NCI-H128 (cell line): ENCODE results near the gene TYRP1.

ENCODE experiments used
- DNase-seq: peaks from one replicate; lab custom pipeline; 2025; ENCODE audit not compliant: unreplicated experiment; lab: John Stamatoyannopoulos, UW

The TYRP1 gene

DNA sequence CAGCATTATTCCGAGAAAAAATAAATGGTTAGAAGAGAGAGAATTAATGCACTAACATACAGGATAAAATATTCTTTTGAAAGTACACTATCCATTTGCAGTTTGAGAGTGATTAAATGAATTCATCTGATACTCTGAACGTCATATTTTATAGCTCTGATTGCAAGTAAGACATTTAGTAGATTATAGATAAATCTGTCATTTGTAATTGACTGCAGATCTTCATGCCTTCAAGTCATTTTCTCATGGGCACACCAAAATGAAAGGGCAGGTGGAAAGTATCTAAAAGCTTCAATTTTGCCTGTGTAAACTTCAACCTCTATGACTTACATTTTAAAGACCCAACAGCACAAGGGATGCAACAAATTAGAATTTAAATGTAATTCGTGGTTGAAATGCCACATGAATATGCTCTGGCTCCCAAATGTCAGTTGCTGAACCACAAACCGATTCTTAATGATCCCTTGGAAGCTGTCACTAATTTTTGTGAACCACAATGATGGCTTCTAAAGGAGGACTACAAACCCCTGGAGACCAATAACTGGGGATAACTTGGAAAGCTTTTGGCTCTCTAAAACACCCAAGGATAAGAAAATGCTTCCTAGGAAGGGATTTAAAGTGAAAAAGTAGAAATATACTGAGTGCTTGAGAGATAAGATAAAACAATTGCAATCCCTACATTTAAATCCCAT is 3.9 kb downstream of the TYRP1 start:
- no peak for DNase-seq

DNA sequence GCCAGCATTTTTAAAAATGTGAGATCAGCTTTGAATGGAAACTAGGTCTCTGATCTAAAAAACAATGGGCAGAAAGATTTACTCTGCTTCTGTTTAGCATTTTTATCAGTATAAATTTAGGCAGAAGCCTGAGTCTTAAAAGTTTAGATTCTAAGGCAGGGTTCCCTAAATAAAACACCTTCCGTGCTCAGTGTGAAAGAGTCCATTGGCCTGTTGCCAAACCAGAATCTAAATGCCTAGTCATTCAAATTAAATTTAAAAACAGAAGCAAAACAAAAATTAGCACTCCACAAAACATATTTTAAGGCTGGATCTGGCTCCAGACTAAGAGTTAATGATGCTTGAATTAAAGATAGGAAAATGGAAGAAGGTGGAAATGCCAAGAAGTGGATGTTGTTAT is 4.5 kb downstream of the TYRP1 start:
- DNase-seq: no peak

DNA sequence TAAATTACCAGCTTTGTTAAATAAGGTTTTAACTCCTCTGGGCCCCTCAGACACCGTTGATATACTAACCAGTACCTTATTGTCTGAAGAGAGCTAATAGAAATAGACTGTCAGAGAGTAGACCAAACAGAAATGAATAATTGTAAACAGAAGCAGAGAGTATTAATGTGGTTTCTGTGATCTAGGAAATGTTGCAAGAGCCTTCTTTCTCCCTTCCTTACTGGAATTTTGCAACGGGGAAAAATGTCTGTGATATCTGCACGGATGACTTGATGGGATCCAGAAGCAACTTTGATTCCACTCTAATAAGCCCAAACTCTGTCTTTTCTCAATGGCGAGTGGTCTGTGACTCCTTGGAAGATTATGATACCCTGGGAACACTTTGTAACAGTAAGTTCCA is 5.1 kb downstream of the TYRP1 start:
- DNase-seq: no peak

DNA sequence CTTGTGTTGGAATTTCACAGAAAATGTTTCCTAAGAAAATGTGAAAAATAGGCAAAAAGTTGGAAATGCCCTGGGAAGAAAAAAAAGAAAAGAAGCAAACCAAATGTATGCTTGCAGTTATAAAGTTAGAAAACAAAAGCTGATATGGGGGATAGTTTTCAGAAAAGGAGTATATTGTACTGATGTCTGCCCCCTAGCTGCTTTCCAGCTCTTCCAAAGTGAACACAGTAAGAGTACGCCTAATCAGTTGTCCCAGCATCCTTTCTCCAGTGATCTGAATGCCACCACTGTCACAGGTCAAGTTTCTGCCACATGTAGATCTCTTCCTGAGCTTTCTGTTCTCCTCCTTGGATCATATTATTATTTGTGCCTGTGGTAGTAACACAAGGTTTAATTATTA is 5.8 kb downstream of the TYRP1 start:
- DNase-seq: no peak

DNA sequence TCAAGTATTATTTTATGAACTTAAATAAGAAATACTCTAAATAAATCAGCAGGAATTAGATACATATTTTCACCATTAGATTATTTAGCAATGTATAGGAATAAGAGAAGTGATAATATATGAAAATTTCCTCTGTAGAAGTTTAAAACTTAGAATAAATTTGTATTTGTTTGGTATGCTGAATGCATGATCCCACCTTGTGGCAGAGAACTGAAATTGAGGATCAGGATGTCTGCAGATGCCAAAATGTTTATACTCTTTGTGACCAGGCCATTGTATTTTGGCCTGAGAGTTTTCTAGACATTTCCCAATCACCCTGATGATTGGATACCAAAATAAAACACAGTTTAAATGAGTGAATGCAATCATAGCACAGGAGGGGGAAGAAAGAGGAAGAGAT is 6.3 kb downstream of the TYRP1 start:
- DNase-seq: no peak

DNA sequence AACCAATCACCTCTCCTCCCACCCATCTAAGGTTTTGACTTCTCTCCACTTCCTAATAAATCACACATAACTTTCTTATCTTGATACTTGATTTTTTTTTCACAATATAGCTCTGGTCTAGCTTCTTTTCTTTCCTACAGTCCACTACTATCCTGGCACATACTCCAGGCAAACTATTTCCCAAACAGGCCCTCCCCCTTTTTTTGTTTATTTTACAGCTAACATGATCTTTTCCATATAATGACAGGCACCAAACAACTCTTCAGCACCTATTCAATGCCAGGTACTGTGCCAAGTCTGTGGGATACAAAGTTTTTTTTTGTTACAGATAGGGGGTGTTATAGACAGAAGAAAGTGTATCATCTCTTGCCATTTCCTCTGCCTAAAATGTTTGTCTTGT is 7.9 kb downstream of the TYRP1 start:
- no peak for DNase-seq

DNA sequence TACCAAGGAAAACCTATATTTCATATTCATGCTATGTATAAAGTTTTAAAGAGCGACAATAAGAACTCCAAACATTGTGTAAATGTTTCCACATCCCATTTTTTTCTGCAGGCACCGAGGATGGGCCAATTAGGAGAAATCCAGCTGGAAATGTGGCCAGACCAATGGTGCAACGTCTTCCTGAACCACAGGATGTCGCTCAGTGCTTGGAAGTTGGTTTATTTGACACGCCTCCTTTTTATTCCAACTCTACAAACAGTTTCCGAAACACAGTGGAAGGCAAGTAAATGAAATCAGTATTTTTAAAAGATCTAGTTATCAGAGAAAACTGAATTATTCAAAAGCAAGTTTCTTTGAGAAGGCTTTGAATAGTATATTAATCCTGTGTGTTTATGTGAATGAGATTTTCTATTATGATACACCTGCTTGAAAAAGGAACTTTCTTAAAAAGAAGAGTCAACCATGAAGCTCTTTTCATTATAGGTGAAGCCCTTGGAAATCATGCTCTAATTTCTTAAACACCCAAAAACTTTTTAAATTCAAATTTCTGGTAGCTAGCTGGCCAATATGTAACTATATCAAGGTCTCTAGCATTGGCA is 9.1 kb downstream of the TYRP1 start:
- DNase-seq: no peak

DNA sequence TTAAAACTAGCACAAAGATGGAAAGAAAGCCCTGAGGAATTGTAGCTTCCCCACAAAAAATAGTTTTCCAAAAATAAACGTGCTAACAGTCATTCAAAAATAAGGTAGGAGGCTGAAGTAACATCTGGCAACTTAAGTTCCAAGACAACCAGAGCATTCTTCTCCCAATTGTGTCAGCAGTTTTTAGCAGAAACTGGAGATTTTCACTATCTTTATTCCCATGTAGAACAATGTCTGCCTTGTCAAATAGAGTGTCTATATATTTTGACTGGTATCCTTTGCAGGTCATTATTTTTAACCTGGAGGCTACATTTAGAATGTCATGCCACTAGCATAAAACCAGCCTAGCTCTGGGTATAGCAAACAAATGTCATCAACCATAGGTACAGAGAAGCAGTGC is 10.8 kb downstream of the TYRP1 start:
- DNase-seq: no peak

DNA sequence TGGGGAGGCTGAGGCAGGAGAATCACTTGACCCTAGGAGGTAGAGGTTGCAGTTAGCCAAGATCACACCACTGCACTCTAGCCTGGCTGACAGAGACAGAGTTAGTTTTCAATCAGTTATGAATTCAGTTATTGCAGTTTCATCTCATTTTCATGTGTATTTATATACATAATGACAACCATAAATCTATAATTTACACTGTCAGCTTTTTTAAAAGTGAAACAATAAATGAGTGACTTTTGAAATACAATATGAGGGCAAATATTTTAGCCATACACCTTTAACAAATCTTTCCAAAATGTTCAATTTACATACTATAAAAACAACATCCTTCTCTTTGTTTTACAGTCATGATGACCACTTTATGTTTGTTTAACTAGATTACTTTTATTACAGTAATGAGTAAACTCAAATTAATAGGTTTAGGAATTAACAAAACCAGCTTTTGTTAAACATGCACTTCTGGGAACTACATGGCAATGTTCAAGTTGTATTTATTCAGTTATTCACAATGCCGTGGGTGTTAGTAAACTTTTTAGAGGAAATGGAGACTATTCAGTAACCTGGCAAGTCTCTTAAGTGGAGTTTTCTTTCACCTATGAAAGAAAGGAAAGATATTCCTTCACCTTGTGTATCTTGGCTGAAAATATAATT is 12.7 kb downstream of the TYRP1 start:
- DNase-seq: no peak

DNA sequence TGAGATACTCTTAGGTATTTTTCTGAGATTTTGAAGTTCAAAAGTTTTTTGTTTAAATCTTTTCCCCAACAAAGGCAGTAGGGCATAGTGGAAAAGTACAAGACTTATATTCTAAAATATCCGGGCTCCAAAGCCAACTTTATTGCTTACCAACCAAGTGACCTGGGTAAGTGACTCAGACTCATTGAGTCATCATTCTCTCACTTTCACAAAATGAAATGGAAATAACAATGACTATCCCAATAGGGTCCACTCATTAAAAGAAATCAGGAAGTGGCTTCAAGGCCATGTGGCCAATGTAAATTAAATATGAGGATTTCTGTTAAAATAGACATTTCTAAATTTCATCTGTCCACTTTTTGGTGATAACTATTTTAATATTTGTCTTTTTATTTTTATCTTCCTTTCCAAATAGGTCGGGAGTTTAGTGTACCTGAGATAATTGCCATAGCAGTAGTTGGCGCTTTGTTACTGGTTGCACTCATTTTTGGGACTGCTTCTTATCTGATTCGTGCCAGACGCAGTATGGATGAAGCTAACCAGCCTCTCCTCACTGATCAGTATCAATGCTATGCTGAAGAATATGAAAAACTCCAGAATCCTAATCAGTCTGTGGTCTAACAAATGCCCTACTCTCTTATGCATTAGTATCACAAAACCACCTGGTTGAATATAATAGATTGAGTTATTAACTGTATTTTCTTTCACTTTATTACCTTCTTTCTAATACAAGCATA is 15.5 kb downstream of the TYRP1 start:
- no peak for DNase-seq

DNA sequence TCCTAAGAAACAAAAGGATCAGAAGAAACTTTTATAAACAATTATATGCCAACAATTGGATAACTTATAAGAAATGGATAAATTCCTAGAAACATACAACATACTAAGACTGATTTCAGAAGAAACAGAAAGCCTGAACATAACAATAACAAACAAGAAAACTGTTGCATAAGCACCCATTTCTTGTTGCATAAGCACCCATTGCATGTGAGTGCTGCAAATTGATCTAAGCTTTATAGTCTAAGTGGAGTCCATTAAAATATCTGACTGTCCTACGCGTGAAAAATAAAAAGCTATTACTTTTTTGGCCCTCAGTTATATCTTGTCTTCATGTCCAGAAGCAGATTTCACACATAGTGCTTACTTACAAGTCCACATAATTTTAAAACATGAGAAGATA is 19.3 kb downstream of the TYRP1 start:
- no peak for DNase-seq

DNA sequence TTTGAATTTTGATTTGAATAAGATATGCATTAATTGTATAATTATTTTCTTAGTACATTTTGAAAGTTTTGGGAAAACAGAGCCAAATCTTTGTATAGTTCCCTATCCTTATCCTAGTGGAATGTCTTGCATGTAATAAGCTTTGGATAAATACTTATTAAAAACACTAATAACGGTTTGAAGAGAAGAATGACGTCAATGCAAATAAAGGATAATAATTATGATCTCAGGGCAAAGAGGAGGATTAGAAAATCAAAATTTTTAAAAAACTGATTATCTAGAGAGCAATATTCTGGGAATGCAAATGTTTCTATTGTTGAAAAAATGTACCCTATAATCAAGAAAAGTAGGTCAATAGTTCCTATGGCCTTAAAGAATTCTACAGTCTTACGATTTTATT is 22.1 kb downstream of the TYRP1 start:
- DNase-seq: no peak

DNA sequence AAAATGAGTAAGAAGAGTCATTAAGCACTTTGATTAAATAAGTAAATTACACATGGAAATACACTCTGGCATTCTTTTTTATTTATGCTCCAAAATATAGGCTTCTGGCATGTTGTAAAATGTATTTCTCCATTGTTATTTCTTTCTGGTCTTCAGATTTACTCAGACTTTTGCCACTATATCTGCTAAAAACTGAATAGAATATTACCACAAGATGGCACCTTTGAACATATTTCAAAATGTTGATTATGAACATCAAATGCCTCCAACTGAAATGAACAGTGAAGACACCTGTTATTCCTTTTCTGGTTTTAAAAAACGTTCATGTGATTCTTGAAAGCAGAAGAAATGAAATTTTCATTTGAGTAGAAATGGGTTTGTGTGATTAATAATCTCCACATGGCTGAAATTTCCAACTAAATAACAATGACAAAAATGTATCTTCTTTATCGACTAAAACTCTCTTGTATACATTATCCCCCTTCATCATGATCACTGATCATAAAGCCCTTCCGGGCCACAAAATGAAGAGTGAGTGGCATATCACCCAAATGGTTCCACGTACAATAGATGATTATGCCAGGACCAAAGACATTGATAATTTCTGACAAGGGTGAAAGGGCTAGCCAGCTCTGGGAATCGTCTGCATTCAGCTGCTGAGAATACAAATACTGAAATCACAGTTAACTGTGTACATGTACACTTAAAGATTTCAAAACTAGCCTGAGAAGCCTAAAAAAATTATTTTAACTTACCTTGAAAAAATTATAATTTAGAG is 23.8 kb downstream of the TYRP1 start:
- DNase-seq: no peak

DNA sequence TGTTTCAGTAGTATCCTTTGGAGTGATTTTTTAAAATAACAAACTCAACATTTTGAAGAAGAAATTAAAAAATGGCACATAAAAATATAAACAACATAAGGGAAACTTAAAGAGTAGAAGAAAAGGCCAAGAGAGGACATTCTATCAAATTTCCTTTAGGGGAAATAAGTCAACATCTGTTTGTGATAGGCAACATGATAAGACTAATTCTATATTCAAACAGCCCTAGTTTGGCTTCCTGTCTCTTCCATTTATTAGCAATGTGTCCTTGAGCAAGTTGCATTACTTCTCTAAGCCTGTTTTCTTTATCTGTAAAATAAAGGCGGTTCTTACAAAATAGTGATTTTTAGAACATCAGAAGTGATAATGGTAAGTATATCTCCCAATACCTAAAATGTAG is 24.7 kb downstream of the TYRP1 start:
- DNase-seq: no peak

DNA sequence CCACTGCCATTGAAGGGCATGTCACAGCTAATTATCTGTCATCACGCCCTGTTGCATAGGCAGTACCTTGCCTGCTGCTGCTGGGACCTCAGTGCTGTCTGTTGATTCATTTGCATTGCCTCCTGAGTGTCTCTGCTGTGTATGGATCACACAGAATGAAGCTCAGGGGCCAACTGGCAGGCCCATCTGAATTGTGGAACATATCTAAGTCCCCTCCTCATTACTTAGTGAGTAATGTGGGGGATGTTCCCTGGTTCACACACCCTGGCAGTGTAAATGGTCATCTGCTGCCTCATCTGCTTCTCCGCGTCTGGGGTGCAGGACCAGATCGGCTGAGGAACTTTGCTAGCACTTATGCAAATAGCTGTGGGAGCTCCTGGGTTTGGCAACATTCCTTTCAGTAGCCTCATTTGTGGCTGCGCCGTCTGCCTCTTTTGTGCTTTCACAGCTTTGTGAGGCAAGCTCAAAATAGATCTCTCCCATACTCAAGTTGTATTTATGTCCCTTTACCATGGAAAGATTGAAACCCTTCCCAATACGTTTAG is 25.4 kb downstream of the TYRP1 start:
- DNase-seq: no peak

DNA sequence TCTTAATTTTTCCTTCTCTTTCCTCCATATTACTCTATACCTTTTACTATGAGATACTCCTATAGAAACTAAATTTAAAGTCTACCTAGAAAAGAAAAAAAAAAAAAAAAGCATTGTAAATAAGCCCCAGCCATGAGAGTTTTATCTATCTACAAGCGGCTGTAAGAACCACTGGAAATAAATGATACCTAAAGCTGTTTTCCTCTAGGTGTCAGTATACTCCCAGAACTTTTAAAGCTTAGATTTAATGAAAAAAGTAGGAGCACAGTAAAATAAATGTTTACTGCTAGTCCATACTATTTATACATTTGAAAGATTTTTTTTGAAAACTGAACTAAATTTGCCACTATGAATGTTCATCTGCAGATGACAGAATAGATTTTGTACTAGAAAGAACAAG is 26.2 kb downstream of the TYRP1 start:
- DNase-seq: no peak

DNA sequence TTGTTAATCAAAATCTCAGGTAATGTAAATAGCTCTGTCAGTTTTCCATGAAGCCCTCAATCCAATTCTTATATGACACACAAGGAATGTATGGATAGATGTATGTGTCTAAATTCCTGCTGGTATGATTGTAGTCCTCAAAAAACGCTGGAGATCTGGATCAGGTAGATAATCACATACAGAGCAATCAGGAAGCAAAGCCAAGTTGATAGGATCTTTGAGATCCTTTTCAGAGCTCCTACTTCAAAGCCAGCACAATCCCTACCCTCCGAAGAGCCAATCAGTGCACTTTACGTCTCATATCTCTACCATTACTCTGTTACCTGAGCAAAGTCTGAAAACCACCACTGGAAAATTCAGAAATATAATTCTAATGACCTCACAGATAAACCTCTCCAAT is 27.4 kb downstream of the TYRP1 start:
- DNase-seq: no peak

DNA sequence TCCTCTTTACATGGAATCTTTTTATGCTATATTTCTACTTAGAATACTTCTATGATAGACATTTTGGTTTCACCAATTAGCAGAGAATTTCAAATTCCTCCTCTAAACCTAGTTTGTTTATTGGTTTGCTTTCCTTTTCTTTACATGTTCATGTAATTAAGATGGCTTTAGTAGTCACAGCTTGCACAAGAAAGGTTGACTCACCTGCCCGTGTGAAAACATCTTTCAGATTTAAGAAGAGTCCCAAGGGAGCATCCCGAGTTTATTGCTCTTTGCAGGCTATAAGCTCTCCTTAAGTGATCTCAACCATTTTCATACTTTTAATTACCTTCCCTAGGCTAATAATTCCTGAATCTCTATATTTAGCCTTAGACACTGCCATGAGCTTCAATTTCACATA is 28.9 kb downstream of the TYRP1 start:
- DNase-seq: no peak

DNA sequence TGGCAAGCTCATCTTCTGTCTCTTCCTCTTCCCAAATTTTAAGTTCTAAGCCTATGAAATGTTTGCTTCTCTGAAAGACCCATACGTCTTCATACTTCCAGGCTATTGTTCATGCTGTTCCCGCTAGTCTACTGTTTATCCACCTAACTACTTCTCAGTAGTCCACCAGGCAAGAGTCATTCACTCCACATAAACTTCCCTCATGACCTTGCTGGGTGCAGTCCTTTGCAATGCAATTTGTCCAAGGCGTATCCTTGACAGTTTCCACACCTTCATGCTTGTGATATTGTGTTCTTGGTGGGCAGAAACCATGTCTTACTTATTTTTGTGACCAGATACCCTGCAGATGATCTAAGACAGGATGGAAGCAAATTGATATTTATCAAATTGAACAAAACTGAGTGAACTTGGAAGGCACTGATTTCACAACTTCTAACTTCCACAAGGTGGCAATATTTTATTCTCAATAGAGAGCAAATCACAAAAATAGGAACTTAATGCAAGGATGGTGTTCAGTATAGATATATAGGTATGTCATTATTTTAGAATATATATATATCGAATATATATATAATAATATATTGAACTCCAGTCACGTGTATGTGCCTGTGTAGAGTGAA is 30.3 kb downstream of the TYRP1 start:
- DNase-seq: no peak

DNA sequence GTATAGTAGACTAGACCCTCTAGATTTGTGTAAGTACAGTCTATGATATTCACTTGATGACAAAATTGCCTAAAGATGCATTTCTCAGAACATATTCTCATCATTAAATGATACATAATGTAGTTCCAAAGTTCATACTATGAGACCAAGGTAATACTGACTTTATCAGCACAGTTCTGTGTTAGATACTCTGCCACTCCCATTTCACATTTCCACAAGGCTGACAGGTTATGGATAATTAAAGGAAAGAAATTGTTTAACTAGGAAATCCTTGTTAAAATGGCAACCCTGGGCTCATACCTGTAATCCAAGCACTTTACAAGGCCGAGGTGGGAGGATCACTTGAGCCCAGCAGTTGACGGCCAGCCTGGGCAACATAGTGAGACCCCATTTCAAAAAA is 33.6 kb downstream of the TYRP1 start:
- no peak for DNase-seq

DNA sequence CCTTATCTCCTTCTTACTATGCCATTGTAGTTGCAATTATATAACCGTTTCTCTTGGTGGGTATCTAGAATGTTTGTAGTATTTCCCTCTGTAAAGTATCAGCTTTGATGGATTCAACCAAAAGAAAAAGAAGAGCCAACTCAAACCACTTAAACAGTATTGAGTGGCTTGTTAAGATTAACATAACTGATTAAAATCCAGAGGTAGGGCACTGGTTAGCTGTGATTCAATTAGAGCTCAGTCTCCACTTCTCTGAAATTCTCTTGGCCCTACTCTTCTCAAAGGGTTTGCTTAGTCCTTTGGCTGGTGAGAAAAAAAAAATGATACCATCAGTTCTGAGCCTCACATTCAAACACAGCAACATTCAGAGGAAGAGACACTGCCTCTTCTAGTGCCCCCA is 37.0 kb downstream of the TYRP1 start:
- DNase-seq: no peak
